ENCODE data around the gene MCTP2.
"Not testable (repeated sequence)": the region's sequence is repeated elsewhere in the genome, so short reads cannot be mapped to it uniquely, and the experiment has no call there.

The MCTP2 gene

DNA sequence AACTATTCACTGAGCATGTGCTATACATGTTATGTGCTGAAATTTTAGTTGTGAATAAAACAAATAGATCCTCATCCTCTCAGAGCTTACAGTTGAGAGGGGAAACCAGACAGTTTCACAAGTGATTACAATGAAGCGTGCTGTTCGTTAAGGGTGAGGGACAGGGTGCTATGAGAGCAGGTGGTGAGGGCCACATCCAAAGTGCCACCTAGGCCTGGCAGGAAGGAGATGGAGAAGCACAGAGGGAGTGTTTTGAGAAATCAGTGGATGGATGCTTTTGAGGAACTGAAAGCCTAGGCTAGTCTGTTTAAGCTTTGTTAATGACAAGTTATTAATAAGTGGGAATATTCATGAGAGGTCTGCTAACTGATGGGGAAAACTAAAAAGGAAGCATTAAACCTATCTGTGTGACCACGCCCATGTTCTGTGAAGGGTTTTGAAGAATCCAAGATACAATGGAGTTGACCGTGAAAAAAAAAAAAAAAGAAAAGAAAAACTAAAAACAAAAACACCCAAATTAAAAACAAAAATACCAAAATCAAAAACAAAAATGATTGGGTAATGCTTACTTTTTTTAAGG lies 7.3 kb downstream of the MCTP2 start:
- ChIA-PET CTCF (interaction anchor here (0.6 kb wide), 1 partner anchor 386 kb away, joined by 3 read pairs; no protein-coding TSS in a partner anchor), POLR2A (ENCODE audit: low non-redundant PET) (no interaction called here)
- no peak for DNase-seq (ENCODE audit: low spot score)
- peak overlapping the region; percentile 70; the same call in 1 of the 2 replicates for H3K27ac ChIP-seq
- TF ChIP-seq, protein P1, sequence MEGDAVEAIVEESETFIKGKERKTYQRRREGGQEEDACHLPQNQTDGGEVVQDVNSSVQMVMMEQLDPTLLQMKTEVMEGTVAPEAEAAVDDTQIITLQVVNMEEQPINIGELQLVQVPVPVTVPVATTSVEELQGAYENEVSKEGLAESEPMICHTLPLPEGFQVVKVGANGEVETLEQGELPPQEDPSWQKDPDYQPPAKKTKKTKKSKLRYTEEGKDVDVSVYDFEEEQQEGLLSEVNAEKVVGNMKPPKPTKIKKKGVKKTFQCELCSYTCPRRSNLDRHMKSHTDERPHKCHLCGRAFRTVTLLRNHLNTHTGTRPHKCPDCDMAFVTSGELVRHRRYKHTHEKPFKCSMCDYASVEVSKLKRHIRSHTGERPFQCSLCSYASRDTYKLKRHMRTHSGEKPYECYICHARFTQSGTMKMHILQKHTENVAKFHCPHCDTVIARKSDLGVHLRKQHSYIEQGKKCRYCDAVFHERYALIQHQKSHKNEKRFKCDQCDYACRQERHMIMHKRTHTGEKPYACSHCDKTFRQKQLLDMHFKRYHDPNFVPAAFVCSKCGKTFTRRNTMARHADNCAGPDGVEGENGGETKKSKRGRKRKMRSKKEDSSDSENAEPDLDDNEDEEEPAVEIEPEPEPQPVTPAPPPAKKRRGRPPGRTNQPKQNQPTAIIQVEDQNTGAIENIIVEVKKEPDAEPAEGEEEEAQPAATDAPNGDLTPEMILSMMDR (conservative IDR thresholded peaks at IDR 0.05; ENCODE audit: low read depth), result no peak

DNA sequence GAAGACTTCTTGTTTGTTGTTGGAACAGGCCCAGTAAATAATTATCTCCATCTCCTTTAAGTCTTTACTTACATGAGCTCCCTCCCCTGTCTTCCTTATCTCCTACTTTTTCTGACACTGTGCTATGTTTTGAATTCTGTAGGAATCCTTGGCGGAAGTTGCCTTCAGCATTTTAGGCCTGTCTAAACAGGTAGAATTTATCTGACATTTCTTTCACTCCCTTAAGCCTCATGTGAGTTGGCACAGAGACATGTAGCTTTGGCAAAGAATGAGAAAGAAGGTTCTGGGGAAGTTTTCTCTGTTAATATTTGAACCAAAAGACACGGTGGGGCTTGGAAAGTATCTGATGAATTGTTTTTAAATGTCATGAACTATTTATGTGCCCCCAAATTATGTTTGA lies 8.1 kb downstream of the MCTP2 start:
- TF ChIP-seq, protein P1 (conservative IDR thresholded peaks at IDR 0.05; ENCODE audit: low read depth), result no peak
- no peak overlapping the region for H3K27ac ChIP-seq
- ChIA-PET CTCF (interaction anchor here (0.7 kb wide), 1 partner anchor 222 kb away, joined by 3 read pairs; no protein-coding TSS in a partner anchor), POLR2A (ENCODE audit: low non-redundant PET) (no interaction called here)
- DNase-seq (ENCODE audit: low spot score), result peak; percentile 83

DNA sequence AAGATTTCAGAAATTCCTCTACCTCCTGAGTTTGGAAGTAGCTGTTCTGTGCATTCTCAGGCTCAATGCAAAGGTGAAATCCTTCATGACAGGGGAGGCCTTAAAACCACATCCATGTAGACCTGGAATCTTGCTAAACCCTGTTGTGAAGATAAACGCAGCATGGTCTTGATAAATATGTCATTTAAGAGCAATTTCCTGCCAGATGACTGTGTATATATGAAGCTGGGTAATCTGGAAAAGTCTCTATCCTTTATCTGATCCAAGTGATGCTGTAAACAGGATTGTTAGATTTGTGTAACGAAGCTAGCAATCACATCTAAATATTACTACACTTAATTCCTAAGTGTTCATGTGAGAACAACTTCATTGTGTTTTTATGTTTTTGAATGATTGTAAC lies 9.1 kb downstream of the MCTP2 start:
- ChIA-PET CTCF (no interaction called here), POLR2A (ENCODE audit: low non-redundant PET) (no interaction called here)
- no peak for DNase-seq (ENCODE audit: low spot score)
- no peak overlapping the region for H3K27ac ChIP-seq
- TF ChIP-seq, protein P1 (conservative IDR thresholded peaks at IDR 0.05; ENCODE audit: low read depth), result no peak

DNA sequence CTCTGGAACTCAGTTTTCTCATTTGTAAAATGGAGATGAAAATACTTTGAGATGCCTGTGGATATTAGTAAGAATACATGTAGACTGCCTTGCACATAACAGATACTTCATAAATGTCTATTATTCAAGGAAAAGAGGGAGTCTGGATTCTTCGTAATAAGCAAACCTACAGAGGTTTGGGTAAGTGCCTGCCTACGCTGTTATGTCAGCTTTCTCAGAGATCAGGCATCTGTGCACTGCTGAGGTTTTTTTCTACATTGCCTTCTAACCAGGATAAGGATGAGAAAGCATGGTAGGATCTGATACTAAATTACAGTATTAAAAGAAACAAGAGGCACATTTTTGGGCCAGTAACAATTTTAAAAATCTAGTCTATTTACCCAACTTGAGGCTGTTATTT lies 10.9 kb downstream of the MCTP2 start:
- TF ChIP-seq, protein P1 (conservative IDR thresholded peaks at IDR 0.05; ENCODE audit: low read depth), result no peak

DNA sequence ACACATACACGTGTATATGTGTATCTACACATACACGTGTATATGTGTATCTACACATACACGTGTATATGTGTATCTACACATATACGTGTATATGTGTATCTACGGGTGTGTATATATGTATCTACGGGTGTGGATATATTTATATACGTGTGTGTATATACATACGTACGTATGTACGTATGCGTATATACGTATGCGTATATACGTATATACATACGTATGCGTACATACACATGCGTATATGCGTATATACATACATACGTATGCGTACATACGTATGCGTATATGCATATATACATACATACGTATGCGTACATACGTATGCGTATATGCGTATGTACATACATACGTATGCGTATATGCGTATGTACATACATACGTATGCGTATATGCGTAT lies 11.6 kb downstream of the MCTP2 start:
- POLR2A ChIA-PET (ENCODE audit: low non-redundant PET); CTCF ChIA-PET; H3K27ac ChIP-seq; DNase-seq (ENCODE audit: low spot score): not testable (repeated sequence)

More for the DNA sequence above, 10.9 kb downstream of the MCTP2 start:
- DNase-seq (ENCODE audit: low spot score), result no peak
- POLR2A ChIA-PET (ENCODE audit: low non-redundant PET), result no interaction called here
- CTCF ChIA-PET, result no interaction called here
- no peak overlapping the region for H3K27ac ChIP-seq

DNA sequence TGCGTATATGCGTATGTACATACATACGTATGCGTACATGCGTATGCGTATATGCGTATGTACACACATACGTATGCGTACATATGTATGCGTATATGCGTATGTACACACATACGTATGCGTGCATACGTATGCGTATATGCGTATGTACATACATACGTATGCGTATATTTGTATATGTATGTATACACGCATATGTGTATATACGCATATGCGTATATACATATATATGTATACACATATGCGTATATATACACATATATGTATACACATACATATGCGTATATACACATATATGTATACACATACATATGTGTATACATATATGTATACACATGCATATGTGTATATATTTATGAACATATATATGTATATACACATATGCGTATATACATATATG lies 12.1 kb downstream of the MCTP2 start:
- TF ChIP-seq, protein P1 (conservative IDR thresholded peaks at IDR 0.05; ENCODE audit: low read depth), result no peak
- DNase-seq (ENCODE audit: low spot score), result no peak
- no peak overlapping the region for H3K27ac ChIP-seq
- POLR2A ChIA-PET (ENCODE audit: low non-redundant PET), result no interaction called here
- CTCF ChIA-PET, result no interaction called here

DNA sequence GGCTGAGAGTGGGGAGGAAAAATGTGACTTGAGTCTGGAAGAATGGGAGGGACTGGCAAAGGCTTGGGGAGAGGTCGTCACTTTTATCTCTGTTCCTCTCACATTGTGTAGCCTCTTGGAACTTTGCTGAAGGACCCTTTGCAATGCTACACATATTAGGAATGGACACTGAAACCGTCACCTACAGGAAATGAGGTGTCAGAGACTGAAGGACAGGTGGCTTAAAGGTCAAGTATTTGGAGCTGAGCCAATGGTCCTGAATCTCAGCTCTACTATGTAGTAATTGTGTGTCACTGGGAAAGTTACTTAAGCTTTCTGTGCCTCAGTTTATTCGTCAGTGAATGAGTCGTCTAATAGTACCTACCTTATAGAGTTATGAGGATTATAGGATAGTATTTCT lies 14.7 kb downstream of the MCTP2 start:
- CTCF ChIA-PET, result interaction anchor here (0.6 to 0.7 kb wide), 2 partner anchors 10 to 137 kb away, joined by 3 to 4 read pairs; no protein-coding TSS in a partner anchor
- DNase-seq (ENCODE audit: low spot score), result no peak
- H3K27ac ChIP-seq, result no peak overlapping the region

More for the DNA sequence above, 14.7 kb downstream of the MCTP2 start:
- POLR2A ChIA-PET (ENCODE audit: low non-redundant PET), result no interaction called here
- TF ChIP-seq, protein P1 (conservative IDR thresholded peaks at IDR 0.05; ENCODE audit: low read depth), result no peak

All from RWPE1 (cell line).